ENCODE results near the gene TAF12. TPM values are rescaled to one million over a fixed set of nuclear protein-coding genes. Genes with fewer than 3 reads are reported as not detected.
"Not testable (repeated sequence)": the region's sequence is repeated elsewhere in the genome, so short reads cannot be mapped to it uniquely, and the experiment has no call there.

The TAF12 gene
- total RNA-seq, 1 donor from 2014 or later: 8.4 TPM

DNA sequence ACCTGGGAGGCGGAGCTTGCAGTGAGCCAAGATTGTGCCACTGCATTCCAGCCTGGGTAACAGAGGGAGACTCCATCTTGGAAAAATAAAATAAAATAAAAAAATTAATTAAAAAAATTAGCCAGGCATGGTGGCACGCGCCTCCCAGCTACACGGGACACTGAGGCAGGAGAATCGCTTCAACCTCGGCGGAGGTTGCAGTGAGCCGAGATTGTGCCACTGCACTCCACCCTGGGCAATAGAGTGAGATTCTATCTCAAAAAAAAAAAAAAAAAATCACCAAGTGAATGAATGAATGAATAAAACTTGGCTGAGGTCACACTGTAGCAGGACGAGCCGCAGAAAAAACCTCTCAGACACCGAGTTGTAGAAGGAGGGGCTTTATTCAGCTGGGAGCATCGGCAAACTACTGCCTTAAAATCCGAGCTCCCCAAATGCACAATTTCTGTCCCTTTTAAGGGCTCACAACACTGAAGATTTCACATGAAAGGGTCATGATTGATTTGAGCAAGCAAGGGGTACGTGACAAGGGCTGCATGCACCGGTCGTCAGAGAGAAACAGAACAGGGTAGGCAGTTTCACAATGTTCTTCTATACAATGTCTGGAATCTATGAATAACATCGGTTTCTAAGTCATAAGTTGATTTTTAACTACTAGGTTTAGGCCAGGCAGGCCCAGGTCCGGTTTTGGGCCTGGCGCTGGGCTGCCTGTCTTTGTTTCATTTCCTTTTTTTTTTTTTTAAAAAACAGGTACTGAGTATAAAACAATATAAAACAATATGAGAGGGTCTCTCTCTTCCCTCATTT lies 56.1 kb downstream of the TAF12 start:
- ATAC-seq; DNase-seq (ENCODE audit: low spot score): not testable (repeated sequence)

DNA sequence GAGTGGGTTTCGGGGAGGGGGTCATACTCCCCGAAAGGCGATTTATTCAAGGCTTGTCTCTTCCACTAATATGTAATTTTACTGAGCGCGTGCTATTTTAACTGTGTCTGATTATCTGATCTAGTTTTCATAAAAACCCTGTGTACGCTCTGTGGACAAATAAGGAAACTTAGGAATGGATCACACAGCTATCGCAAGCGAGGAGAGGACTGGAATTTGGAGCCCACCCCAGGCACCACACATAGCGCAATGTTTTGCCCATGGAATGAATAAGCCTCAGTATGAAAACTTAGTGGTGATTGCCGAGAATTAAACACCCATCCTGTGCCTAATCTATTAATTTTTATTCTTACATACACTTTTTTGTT lies 60.6 kb downstream of the TAF12 start:
- DNase-seq (ENCODE audit: low spot score) (no peak), ATAC-seq (peak; percentile 33)

DNA sequence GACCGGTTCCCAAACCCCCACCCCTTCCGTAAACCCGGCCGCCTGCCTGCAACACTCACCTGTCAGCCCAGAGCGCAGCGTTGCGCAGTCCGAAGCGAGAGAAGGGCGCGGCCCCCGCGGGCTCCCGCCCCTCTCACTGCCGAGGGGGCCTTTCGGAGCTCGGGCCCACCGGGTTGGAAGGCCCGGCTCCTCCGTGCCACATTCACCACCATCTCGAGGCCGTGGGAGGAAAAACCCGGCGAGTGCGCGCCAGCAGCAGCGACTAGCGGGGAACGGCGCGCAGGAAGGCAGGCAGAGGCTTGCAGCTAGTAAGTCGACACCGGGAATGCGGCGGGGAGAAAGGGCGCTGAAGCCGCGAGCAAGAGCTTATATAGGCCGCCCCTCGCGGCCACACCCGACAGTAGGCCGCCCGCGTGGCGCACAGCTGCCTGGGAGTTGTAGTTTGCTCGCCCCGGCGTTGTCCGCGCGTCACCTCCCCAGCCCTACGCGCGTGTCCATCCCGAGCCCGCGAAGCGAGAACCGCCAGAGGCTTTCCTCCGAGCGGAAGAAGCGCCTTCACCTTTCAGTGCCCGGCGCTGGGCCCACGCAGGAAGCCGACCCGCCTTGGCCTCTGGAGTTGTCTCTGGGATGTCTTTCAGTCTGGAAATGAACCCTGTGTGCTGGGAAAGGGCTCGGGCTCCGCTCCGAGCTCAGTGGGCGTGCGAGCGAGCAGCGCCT lies 61.2 kb downstream of the TAF12 start:
- ATAC-seq (peak; percentile 97), DNase-seq (ENCODE audit: low spot score) (peak; percentile 97)

DNA sequence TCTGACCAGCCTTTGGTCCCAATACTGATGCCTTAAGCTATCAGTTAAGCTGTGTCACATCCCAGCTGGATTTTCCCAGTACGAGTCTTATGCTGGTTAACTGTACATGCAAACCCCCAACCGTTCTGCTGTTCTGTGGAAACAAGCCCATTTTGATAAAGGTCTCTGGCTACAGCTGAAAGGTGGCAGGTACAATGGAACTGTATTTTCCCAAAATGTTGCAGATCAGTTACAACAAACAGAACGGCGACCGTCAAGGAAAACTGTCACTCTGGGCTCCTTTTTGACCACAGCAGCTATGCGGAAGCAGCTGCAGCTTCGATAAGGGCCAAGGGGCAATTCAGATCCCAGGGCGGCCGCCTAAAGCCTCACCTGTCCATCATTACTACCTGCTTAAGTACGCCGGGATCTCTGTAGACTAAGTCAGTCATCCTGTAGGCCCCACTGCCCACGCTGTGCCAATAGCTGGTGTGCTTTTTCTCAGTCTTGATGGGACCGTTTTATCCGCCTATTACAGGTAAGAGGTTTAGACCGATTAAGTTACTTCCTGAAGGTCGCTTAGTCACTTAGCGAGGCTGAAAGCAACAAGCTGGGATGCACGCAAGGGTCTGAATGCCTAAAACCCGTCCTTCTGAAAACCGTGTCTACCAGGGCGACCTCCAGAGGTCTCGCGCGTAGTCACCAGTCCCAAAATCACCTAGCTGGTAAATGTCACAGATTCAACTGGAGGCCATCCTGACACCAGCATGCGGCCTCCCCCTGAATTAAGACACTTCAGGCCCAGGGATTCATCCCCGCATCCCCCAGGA lies 61.9 kb downstream of the TAF12 start:
- DNase-seq (ENCODE audit: low spot score): peak; percentile 47
- peak; percentile 43 for ATAC-seq

DNA sequence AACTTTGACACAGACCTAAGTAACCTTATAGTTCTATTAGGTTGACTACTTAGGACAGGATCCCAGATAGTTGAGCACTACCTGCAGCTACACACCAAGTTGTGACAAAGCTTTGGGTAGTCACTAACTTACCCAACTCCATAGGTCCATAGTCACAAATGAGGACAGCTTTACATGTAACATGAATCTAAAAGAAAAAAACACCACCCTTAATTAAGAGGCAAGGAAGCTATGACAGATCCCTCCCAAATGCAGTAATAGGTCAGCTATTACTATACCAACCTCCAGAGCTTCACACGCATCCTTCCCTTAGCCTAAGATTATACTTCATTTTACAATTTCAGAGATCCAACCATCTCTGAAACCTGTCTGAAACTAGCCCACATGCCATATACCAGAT lies 63.5 kb downstream of the TAF12 start:
- DNase-seq (ENCODE audit: low spot score): no peak
- ATAC-seq: no peak

DNA sequence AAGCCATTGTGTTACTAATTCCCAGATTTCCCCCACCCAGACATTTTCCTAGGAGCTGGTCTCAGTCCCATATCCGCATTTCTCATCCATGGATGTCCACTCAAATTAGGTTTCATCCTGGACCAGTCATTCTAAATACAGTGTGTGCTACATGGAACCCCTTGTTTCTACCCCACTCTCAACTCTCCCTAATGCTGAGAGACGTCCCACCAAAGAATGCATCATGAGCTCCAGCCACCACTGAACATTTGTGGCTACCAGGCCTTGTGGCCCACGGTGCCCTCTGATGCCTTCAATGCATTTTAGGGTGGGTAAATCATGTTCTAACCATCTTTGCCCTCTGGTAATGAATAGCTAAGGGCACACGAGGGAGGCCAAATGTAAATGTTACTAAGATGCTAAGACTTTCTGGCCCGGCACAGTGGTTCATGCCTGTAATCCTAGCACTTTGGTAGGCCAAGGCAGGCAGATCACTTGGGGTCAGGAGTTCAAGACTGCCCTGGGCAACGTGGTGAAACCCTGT lies 64.1 kb downstream of the TAF12 start:
- ATAC-seq (no peak), DNase-seq (ENCODE audit: low spot score) (no peak)

DNA sequence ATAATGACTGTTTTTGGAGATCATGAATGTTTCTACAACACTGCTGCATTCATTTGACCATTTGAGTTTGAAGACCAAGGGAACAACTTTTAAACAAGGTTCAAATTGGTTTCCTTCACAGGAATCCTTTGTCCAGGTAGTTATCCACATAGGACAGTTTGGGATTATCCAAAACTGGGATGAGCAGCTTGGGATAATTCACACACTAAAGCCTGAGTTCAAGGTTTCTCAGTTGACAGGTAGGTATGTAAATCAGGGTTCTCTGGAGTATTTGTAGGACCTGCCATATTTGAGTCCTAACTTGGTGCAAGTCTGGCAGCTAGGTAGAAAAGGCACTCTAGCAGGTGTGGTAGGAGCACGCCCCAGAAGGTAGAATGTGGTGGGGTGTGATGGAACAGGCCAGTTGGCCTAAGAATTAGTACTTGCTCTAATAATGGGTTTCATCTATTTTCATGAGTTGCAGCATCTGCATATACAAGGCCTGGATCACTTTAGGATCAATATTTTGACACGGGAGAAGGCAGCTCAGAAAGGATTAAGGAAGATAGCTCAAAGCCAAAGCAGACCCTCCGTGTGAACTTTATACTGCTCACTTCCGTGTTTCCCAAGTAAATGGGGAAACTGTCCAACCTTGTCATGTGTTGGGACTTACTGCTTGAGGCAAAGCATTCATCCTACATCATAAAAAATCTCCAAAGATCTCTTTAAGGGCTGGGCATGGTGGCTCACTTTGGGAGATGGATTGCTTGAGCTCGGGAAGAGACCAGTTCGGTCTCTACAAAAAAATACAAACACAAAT lies 64.9 kb downstream of the TAF12 start:
- DNase-seq (ENCODE audit: low spot score) (no peak), ATAC-seq (no peak)

DNA sequence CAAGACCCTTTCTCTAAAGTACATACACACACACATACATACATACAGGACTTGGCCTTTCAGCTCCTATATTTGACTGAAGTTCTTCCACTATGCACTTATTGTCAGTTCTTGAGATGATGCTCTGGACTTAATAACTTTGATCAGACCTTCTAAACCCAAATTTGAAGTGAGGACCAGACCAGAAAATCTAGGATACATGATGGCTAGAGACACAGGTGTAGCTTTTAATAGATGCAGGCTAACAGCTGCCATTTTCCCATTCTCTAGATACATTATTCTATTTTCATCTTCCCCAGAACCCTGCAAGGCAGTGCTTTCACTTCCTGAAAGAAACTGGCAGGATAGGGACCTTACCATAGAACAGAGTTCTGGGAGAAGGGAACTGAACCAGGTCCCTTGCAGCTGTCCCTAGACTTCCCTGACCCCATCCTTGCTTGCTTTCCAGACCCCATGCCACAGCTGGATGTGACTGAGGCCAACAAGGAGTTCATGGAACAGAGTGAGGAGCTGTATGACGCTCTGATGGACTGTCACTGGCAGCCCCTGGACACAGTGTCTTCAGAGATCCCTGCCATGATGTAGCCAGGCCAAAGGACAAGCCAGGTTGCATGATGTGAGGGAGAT lies 65.7 kb downstream of the TAF12 start:
- ATAC-seq (no peak), DNase-seq (ENCODE audit: low spot score) (no peak)

DNA sequence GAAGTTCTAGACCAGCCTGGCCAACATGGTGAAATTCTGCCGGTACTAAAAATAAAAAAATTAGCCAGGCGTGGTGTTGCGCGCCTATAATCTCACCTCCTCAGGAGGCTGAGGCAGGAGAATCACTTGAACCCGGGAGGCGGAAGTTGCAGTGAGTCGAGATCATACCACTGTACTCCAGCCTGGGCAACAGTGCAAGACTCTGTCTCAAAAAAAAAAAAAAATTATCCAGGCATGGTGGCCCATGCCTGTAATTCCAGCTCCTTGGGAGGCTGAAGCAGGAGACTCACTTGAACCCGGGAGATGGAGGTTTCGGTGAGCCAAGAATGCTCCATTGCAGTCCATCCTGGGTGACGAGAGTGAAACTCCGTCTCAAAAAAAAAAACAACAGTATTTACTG lies 69.3 kb downstream of the TAF12 start:
- DNase-seq (ENCODE audit: low spot score) (no peak), ATAC-seq (no peak)

DNA sequence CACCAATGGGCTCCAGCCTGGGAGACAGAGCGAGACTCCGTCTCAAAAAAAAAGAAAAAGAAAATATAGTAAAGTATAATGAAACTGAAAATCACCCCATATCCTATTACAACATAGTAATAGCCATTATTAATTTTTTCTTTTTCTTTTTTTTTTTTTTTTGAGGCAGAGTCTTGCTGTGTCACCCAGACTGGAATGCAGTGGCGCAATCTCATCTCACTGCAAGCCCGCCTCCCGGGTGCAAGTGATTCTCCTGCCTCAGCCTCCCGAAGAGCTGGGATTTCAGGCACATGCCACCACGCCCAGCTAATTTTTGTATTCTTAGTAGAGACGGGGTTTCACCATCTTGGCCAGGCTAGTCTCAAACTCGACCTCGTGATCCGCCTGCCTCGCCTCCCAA lies 70.0 kb downstream of the TAF12 start:
- not testable (repeated sequence) for DNase-seq (ENCODE audit: low spot score); ATAC-seq

DNA sequence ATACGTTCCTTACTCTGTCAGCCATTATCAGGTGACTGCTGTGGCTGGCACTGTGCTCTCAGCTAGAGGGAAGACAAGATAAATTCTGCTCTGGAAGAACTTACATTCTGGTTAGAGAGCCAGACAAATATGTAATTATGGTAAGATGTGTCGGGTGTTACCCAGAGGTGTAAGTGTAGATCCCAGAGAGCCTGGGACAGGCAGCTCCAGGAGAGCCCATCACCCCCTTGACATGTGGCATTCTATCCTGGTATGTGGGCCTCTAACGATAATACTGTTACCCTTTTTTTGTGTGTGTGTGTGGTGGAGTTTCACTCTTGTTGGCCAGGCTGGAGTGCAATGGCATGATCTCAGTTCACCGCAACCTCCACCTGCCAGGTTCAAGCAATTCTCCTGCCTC lies 71.0 kb downstream of the TAF12 start:
- ATAC-seq: no peak

DNA sequence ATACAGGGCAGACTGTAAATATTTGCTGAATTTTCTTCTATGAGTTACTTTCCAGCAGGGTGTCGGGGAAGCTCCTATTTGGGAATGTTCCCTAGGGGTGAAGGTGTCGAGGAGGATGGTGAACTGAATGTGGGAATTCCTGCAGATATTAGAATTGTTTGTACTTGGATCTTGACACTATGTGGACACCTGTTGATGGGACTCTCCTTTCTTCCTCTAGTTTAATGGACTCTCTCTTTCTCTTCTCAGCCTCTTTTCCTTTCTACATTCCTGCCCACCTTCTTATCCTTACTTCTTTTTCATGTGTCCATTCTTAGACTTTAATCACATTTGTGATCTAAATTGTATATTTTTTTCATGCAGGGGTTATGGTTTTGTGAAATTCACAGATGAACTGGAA lies 75.9 kb downstream of the TAF12 start:
- DNase-seq (ENCODE audit: low spot score) (no peak), ATAC-seq (no peak)

More for the DNA sequence above, 71.0 kb downstream of the TAF12 start:
- no peak for DNase-seq (ENCODE audit: low spot score)

DNA sequence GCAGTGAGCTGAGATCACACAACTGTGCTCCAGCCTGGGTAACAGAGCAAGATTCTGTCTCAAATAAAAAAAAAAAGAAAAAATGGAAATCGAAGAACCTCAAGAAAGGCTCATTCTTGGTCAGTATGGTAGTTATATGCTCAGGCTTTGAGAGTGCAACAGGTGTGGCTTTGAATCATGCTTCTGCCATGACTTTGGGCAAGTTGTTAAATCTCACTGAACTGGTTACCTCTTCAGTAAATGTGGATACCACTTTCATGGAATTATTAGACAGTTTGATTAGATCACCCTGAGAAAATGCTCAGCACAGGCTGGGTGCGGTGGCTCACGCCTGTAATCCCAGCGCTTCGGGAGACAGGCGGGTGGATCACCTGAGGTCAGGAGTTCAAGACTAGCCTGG lies 77.1 kb downstream of the TAF12 start:
- no peak for ATAC-seq
- DNase-seq (ENCODE audit: low spot score): no peak

DNA sequence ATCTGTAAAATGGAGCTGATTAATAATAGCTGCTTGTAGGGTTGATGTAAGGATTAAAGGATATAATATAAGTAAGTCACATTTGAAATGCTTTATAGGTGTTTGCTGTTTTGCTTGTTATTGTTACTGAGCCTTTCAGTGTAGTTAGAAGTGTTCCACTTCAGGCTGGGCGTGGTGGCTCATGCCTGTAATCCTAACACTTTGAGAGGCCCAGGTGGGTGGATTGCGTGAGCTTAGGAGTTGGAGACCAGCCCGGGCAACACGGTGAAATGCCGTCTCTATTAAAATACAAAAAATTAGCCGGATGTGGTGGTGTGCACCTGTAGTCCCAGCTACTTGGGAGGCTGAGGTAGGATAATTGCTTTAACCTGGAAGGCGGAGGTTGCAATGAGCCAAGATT lies 77.8 kb downstream of the TAF12 start:
- ATAC-seq: no peak
- no peak for DNase-seq (ENCODE audit: low spot score)

DNA sequence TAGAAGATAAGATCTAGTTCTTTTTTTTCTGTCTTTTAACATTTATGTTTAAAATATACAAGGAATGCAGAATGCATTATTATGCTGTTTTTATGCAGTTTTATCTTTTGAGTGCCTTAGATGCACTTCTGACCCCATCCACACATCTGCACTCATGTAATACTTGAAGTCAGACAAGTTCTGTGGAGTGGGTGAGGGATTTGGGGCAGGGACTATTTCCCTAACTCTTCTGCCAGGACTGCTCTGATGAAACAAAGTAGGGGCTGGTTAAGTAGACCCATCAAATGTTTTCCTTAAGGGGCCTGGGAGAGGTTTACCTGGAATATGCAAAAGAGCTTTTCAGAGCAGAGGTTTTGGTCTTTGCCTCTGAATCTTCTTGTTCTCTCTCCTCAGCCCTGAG lies 78.6 kb downstream of the TAF12 start:
- no peak for ATAC-seq
- no peak for DNase-seq (ENCODE audit: low spot score)

DNA sequence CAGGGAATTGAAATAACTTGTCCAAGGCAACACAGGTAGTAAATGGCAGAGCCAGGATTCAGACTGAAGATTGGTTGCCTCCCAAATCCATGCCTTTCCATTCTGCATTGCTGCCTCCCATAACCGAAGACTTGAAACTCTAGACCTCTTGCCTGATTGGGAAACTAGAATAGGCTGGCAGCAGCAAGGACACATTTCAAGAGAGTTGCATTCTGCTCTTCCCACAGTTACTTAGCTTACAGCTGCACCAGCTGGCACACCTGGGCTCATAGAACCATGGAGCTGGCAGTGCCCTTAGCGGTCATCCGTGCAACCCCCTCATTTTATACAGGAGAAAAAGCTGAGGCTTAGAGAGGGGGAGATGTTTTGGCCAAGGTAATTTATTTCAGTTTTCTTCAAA lies 82.0 kb downstream of the TAF12 start:
- DNase-seq (ENCODE audit: low spot score): no peak
- ATAC-seq: no peak

Measured in left lobe of liver (tissue), 2 donors.